GM23248 (cell line): ENCODE data around the gene GARRE1.

Experiments used
- EZH2 ChIP-seq: fragments of 200-600 bp; sonication (generic); IDR thresholded peaks from 2 replicates; pipeline ENCODE4 v1.6.1; 2018; ENCODE audit warnings: antibody characterized with exemption, mild to moderate bottlenecking; ENCODE audit not compliant: insufficient read depth, poor library complexity, severe bottlenecking
- EZH2phosphoT487 ChIP-seq: fragments of 200-600 bp; sonication (generic); IDR thresholded peaks from 2 replicates; pipeline ENCODE4 v1.6.1; 2018; ENCODE audit warnings: antibody characterized with exemption, moderate library complexity, mild to moderate bottlenecking, low read depth; ENCODE audit not compliant: insufficient read depth

DNA sequence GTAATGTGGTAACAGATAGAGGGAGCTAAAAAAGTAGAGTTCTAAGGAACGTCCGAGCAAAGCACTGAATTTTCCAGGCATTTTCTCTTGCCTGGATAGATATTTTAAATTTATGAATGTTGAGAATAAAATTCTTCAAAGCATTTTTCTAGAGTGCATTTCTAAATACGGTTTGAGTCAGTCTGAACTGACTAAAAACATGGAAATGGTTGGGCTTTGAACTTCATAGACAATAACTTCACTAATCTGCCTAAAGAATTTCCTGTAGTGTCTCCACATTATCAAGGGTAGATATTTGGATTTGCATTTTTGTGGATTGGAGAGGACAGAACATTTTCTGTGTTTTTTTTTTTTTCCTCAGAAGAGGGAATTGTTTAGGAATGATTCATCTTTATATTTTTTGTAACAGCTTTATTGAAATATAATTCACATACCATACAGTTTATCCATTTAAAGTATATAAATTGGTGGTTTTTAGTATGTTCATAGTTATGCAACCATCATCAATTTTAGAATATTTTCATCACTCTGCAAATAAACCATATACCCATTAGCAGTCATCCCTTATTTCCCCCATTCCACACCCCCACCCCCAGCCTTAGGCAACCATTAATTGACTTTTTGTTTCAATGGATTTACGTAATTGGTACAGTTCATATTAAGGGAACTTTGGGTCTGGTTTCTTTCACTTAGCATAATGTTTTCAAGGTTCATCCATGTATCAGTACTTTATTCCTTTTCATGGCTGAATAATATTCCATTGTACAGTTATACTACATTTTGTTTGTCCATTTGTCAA is 20.7 kb downstream of the GARRE1 start:
- TF ChIP-seq EZH2 (no peak), EZH2phosphoT487 (peak; percentile 89)
